Measurements from ENCODE around the gene SMYD3.
"Not testable (repeated sequence)": the region's sequence is repeated elsewhere in the genome, so short reads cannot be mapped to it uniquely, and the experiment has no call there.

The SMYD3 gene

DNA sequence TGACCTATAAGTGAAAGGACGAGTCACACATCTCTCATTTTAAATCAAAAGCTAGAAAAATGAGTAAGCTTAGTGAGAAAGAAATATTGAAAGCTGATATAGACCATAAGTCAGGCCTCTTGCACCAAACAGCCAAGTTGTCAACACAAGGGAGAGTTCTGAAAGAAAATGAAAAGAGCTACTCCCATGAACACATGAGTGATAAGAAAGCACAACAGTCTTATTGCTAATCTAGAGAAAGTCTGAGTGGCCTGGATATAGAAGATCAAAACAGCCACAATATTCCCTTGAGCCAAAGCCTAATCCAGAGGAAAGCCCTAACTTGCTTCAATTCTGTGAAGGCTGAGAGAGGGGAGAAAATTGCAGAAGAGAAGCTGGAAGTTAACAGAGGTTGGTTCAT, 175.0 kb downstream of the SMYD3 start:
- Histone ChIP-seq H3K4me3 (no peak overlapping the region), H3K27ac (no peak overlapping the region)
- no peak for DNase-seq (ENCODE audit: low spot score)
- TF ChIP-seq, protein P1, sequence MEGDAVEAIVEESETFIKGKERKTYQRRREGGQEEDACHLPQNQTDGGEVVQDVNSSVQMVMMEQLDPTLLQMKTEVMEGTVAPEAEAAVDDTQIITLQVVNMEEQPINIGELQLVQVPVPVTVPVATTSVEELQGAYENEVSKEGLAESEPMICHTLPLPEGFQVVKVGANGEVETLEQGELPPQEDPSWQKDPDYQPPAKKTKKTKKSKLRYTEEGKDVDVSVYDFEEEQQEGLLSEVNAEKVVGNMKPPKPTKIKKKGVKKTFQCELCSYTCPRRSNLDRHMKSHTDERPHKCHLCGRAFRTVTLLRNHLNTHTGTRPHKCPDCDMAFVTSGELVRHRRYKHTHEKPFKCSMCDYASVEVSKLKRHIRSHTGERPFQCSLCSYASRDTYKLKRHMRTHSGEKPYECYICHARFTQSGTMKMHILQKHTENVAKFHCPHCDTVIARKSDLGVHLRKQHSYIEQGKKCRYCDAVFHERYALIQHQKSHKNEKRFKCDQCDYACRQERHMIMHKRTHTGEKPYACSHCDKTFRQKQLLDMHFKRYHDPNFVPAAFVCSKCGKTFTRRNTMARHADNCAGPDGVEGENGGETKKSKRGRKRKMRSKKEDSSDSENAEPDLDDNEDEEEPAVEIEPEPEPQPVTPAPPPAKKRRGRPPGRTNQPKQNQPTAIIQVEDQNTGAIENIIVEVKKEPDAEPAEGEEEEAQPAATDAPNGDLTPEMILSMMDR (IDR thresholded peaks at IDR 0.05): no peak

DNA sequence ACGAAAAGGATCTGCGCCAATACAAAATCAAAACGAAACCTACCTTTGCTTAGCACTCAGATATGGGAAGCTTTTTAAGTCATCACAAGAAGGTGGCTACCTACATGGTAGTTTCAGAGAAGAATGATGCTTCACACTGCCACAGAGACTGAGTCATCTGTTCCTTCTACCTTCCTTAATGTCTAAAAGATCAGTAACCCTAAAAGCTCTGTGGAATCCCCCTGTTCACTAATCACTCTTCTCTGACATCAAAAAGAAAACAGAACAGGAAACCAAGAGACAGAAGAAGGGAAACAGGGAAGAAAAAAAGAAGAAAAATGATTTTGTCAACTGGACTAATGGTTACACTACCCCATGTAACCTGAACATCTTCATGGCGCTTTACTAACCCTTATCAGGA, 177.2 kb downstream of the SMYD3 start:
- no peak overlapping the region for H3K27ac ChIP-seq

DNA sequence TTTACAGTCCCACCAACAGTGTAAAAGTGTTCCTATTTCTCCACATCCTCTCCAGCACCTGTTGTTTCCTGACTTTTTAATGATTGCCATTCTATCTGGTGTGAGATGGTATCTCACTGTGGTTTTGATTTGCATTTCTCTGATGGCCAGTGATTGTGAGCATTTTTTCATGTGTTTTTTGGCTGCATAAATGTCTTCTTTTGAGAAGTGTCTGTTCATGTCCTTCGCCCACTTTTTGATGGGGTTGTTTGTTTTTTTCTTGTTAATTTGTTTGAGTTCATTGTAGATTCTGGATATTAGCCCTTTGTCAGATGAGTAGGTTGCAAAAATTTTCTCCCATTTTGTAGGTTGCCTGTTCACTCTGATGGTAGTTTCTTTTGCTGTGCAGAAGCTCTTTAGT, 177.8 kb downstream of the SMYD3 start:
- not testable (repeated sequence) for DNase-seq (ENCODE audit: low spot score); H3K27ac ChIP-seq; H3K4me3 ChIP-seq

More for the DNA sequence above, 177.2 kb downstream of the SMYD3 start:
- H3K4me3 ChIP-seq: no peak overlapping the region
- no peak for DNase-seq (ENCODE audit: low spot score)
- TF ChIP-seq, protein P1 (IDR thresholded peaks at IDR 0.05): no peak

DNA sequence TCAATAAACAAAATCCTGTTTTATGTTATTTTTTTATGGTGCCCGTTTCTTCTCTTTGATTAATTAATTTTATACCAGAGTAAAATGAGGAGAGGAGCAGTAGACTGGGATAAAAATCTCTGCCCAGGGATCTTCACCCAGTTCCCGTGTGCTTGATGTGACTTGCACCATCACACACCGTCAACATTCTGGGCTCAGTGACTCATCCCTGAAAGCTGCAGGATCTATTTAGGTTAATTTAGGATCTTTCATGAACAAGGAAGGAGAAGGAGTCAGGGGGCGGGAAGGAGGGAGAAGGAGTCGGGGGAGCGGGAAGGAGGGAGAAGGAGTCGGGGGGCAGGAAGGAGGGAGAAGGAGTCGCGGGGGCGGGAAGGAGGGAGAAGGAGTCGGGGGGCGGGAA, 182.4 kb downstream of the SMYD3 start:
- no peak for DNase-seq (ENCODE audit: low spot score)
- Histone ChIP-seq H3K4me3 (no peak overlapping the region), H3K27ac (no peak overlapping the region)
- TF ChIP-seq, protein P1 (IDR thresholded peaks at IDR 0.05): no peak

DNA sequence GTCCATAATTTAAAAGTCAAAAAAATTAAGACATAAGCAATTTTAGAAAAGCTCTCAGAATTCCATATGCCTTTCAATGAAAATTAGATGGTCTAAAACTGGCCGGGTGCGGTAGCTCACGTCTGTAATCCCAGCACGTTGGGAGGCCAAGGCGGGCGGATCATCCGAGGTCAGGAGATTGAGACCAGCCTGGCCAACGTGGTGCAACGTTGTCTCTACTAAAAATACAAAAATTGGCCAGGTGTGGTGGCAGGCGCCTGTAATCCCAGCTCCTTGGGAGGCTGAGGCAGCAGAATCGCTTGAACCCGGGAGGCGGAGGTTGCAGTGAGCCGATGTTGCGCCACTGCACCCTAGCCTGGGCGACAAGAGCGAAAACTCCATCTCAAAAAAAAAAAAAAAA, 183.0 kb downstream of the SMYD3 start:
- not testable (repeated sequence) for H3K4me3 ChIP-seq; DNase-seq (ENCODE audit: low spot score); H3K27ac ChIP-seq

DNA sequence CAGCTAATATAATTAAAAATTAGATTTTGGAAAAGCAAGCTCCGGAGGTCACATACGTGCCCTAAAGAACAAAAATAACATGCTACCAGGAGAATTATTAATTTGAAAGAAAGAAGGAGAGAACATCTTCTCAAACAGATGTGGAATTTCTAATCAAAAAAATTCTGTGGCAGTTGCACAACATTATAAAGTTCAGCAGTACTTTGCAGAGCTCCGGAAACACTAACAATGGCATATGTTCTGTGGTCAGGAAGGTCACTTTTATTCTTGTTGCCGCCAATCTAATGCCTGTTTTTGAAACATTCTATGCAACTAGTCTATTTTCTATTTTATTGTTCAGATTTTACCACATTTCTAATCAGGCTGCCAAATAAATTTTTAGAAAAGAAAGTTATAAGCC, 186.8 kb downstream of the SMYD3 start:
- no peak for DNase-seq (ENCODE audit: low spot score)
- Histone ChIP-seq H3K4me3 (no peak overlapping the region), H3K27ac (no peak overlapping the region)
- TF ChIP-seq, protein P1 (IDR thresholded peaks at IDR 0.05): no peak

DNA sequence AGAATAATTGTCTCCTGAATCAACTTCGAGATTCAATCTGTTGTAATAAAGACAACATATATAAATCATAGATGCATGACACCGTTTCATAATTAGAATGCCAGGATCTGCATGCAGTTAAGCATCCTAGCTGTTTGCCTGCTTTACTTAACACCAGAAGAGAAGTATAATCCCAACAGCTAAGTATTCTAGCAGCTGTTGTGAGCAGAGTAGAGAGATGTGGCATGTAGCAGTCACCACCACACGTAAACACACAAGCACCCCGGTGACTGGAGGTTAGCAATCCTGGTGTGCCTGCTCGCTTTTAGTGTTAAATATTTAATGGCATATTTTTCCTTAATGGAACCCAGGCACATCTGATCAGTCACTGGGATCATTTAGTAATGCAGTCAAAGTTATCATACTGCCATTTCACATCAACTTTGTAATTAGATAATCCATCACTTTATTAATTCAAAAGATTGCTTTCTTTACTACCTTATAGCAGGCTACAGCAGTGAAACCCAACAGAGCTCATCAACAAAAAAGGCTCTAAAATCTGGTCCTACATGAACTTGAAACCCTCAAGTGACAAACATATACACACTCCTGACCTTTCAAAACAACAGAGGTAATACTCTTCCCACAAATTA, 187.9 kb downstream of the SMYD3 start:
- TF ChIP-seq, protein P1 (IDR thresholded peaks at IDR 0.05): no peak
- Histone ChIP-seq H3K4me3 (no peak overlapping the region), H3K27ac (no peak overlapping the region)
- no peak for DNase-seq (ENCODE audit: low spot score)

DNA sequence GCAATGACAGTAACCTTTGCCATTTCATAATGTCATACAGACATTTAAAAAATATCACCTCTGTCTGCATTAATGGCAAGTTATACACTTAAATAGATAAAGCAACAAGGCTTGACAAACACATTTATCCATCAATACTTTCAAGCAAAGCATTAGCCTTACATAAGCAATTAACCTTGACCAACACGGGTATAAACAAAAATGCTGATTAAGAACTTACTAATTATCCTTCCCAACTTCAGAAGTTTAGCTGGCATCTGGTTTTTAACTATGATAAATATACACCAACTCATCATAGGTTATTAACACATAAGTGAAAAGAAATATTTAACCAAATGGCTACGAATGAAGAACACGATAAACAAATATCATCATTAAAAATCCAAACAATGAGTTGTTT, 188.5 kb downstream of the SMYD3 start:
- Histone ChIP-seq H3K27ac (no peak overlapping the region), H3K4me3 (no peak overlapping the region)
- TF ChIP-seq, protein P1 (IDR thresholded peaks at IDR 0.05): no peak
- no peak for DNase-seq (ENCODE audit: low spot score)

All from coronary artery (tissue), 2 donors.